K562 (cell line): ENCODE measurements around the gene SHANK3.
A peak's percentile ranks its signal among the peaks of the same experiment; 100 is the strongest.

Experiments used
- CEBPB ChIP-seq: fragments of 450-650 bp; IDR thresholded peaks from 2 replicates; pipeline ENCODE4 v1.6.1; 2016; ENCODE audit warnings: missing genetic modification characterization, missing compliant biosample characterization
- ESRRA ChIP-seq: fragments of 450-650 bp; IDR thresholded peaks from 2 replicates; pipeline ENCODE4 v1.6.1; 2014; ENCODE audit warnings: low read depth, mild to moderate bottlenecking, moderate library complexity, borderline replicate concordance
- HDAC2 ChIP-seq: fragments of 450-650 bp; IDR thresholded peaks from 2 replicates; pipeline ENCODE4 v1.6.1; 2016; ENCODE audit warnings: mild to moderate bottlenecking
- JUND ChIP-seq, 2 experiments: IDR thresholded peaks; 2 replicates in 1 of 2; 3 replicates in 1 of 2; pipeline ENCODE4 v1.6.1; 2011; ENCODE audit warnings: borderline replicate concordance in 2 of 2, low read depth in 2 of 2, low read length in 2 of 2, improper control_type of control experiment in 1 of 2, missing biosample characterization in 1 of 2, missing genetic modification characterization in 1 of 2, missing genetic modification reagents in 1 of 2
- POLR2AphosphoS5 ChIP-seq: IDR thresholded peaks from 2 replicates; pipeline ENCODE4 v1.6.1; 2011; ENCODE audit warnings: mild to moderate bottlenecking, low read depth, low read length, moderate library complexity; ENCODE audit not compliant: control insufficient read depth, insufficient read depth
- SMARCA4 ChIP-seq: fragments of 450-650 bp; IDR thresholded peaks from 2 replicates; pipeline ENCODE4 v1.6.1; 2016
- TAF1 ChIP-seq: IDR thresholded peaks from 2 replicates; pipeline ENCODE4 v1.6.1; 2011; ENCODE audit warnings: mild to moderate bottlenecking, low read length, moderate library complexity; ENCODE audit not compliant: insufficient read depth, control insufficient read depth, severe bottlenecking; ENCODE audit errors: extremely low read depth
- ZNF174 ChIP-seq: fragments of 250-450 bp; sonication (Bioruptor Pico); IDR thresholded peaks from 2 replicates; pipeline ENCODE4 v1.4.0; 2020; ENCODE audit warnings: mild to moderate bottlenecking
- ZNF354B ChIP-seq: fragments of 250-450 bp; sonication (Bioruptor Pico); IDR thresholded peaks from 2 replicates; pipeline ENCODE4 v1.4.0; 2020
- ZNF695 ChIP-seq: fragments of 450-650 bp; formaldehyde crosslinking; IDR thresholded peaks from 2 replicates; pipeline ENCODE4 v1.4.0; 2020; ENCODE audit warnings: mild to moderate bottlenecking, moderate library complexity
- ZNF75A ChIP-seq: fragments of 450-650 bp; formaldehyde crosslinking; IDR thresholded peaks from 2 replicates; pipeline ENCODE4 v1.4.0; 2020; ENCODE audit warnings: mild to moderate bottlenecking
- TF ChIP-seq, protein P1 (sequence below): IDR thresholded peaks from 2 replicates; pipeline ENCODE4 v1.6.1; 2012; ENCODE audit warnings: low read depth, low read length, improper control_type of control experiment, borderline replicate concordance
- TF ChIP-seq, protein P2 (sequence below), 3 experiments: IDR thresholded peaks in 2 of 3; conservative IDR thresholded peaks in 1 of 3; 2 replicates each; pipeline ENCODE4 v1.5.1; 2011 to 2012; ENCODE audit warnings: low read length in 3 of 3, mild to moderate bottlenecking in 3 of 3, control low read depth in 2 of 3, improper control_type of control experiment in 1 of 3, inconsistent platforms in 1 of 3, low read depth in 1 of 3, mixed read lengths in 1 of 3, moderate library complexity in 1 of 3; ENCODE audit not compliant: insufficient read depth in 2 of 3
- TF ChIP-seq, protein P3 (sequence below): sonication (generic); formaldehyde crosslinking; IDR thresholded peaks from 2 replicates; pipeline ENCODE4 v1.5.0; 2020; ENCODE audit warnings: missing genetic modification reagents

DNA sequence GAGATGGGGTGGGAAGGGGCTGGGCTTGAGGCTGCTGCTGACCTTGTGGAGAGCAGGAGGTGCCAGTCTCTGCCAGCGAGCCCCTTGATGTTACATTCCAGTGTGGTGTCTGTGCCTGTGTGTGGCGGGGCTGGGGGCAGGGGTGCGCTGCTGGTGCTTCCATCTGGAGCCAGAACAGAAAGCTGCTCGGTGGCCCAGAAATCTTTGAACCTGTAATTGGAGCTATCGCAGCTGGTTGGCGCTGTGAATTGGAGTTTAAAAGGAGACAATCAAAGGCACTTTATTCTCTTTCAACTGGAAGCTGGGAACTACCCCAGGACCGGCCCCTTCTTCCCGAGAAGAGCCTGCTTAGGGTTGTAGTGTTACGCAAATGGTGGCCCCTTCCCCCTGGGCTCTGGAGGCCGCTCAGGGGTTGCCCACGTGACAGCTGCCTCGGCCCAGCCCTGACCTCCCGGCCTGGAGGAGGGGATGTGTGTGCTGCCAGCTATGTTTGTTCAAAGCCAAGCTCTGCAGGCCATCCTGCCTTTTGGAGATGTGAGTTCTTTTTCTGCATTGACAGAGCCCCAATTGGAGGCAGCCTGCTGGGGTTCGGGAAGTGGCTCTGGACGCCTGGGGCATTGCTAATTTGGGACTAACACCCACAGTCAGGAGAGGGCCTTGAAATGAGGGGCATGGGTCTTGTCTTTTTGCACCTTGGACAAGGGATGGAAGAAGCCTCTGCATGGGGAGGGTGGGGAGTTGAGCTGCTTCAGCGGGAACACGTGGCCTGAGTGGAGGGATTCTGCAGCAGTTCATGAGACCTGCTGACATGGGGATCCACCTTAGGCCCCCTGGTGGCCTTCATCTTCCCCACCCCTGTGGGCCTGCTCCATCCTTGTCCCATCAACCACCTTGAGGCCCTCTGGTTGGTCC lies 30.7 kb upstream of the SHANK3 start:
- TF ChIP-seq, protein P1, sequence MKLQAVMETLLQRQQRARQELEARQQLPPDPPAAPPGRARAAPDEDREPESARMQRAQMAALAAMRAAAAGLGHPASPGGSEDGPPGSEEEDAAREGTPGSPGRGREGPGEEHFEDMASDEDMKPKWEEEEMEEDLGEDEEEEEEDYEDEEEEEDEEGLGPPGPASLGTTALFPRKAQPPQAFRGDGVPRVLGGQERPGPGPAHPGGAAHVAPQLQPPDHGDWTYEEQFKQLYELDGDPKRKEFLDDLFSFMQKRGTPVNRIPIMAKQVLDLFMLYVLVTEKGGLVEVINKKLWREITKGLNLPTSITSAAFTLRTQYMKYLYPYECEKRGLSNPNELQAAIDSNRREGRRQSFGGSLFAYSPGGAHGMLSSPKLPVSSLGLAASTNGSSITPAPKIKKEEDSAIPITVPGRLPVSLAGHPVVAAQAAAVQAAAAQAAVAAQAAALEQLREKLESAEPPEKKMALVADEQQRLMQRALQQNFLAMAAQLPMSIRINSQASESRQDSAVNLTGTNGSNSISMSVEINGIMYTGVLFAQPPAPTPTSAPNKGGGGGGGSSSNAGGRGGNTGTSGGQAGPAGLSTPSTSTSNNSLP, result no peak
- no peak for TF ChIP-seq SMARCA4
- no peak for TF ChIP-seq POLR2AphosphoS5
- TF ChIP-seq JUND (IDR thresholded peaks at IDR 0.05; ENCODE audit: borderline replicate concordance, low read depth, low read length), result no peak
- TF ChIP-seq JUND (tag; IDR thresholded peaks at IDR 0.05; ENCODE audit: borderline replicate concordance, low read depth, low read length), result no peak
- TF ChIP-seq ESRRA, result no peak
- TF ChIP-seq ZNF174 (CRISPR knock-in tag), result no peak
- no peak for TF ChIP-seq HDAC2
- TF ChIP-seq, protein P2, sequence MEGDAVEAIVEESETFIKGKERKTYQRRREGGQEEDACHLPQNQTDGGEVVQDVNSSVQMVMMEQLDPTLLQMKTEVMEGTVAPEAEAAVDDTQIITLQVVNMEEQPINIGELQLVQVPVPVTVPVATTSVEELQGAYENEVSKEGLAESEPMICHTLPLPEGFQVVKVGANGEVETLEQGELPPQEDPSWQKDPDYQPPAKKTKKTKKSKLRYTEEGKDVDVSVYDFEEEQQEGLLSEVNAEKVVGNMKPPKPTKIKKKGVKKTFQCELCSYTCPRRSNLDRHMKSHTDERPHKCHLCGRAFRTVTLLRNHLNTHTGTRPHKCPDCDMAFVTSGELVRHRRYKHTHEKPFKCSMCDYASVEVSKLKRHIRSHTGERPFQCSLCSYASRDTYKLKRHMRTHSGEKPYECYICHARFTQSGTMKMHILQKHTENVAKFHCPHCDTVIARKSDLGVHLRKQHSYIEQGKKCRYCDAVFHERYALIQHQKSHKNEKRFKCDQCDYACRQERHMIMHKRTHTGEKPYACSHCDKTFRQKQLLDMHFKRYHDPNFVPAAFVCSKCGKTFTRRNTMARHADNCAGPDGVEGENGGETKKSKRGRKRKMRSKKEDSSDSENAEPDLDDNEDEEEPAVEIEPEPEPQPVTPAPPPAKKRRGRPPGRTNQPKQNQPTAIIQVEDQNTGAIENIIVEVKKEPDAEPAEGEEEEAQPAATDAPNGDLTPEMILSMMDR (IDR thresholded peaks at IDR 0.05 in 2 of 3, conservative IDR thresholded peaks at IDR 0.05 in 1 of 3; ENCODE audit: insufficient read depth in 2 of 3, low read depth in 1 of 3, low read length in 3 of 3), result peak; percentile 24 to 35 (median 25); a peak in 3 of 6 replicates
- no peak for TF ChIP-seq TAF1
- no peak for TF ChIP-seq ZNF354B (CRISPR knock-in tag)
- no peak for TF ChIP-seq ZNF695 (CRISPR knock-in tag)
- TF ChIP-seq ZNF75A (CRISPR knock-in tag), result no peak
- no peak for TF ChIP-seq CEBPB (tag)
- TF ChIP-seq, protein P3, sequence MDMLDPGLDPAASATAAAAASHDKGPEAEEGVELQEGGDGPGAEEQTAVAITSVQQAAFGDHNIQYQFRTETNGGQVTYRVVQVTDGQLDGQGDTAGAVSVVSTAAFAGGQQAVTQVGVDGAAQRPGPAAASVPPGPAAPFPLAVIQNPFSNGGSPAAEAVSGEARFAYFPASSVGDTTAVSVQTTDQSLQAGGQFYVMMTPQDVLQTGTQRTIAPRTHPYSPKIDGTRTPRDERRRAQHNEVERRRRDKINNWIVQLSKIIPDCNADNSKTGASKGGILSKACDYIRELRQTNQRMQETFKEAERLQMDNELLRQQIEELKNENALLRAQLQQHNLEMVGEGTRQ (CRISPR knock-in tag), result peak; percentile 68
